Common myeloid progenitor, CD34-positive (primary cell): ENCODE measurements around the gene SHROOM1.
A peak's percentile ranks its signal among the peaks of the same experiment; 100 is the strongest.

Source experiments
- CTCF ChIA-PET: fragments of 350-600 bp; sonication (Branson Sonifier 250); formaldehyde crosslinking; loops from one replicate; lab custom pipeline; 2021; ENCODE audit warnings: antibody characterized with exemption; lab: Charles Lee
- POLR2A ChIA-PET: fragments of 350-600 bp; sonication (Branson Sonifier 250); formaldehyde crosslinking; loops from one replicate; lab custom pipeline; 2021; ENCODE audit warnings: antibody characterized with exemption; lab: Charles Lee
- DNase-seq, 3 donors: peaks; one replicate each; pipeline versions ENCODE4 v3.0.0 to v3.0.0-alpha.2; 2013
- H3K27ac ChIP-seq, 2 experiments: 1 replicate in 1 of 2; 2 replicates in 1 of 2; pipeline ENCODE4 v1.7.0; 2013; ENCODE audit warnings: inconsistent platforms in 2 of 2, low read length in 2 of 2, mild to moderate bottlenecking in 2 of 2, low read depth in 1 of 2, moderate library complexity in 1 of 2; ENCODE audit not compliant: severe bottlenecking in 2 of 2, insufficient read depth in 1 of 2, poor library complexity in 1 of 2
- H3K27me3 ChIP-seq, 5 experiments: replicated peaks in 2 of 5; 1 replicate in 3 of 5; 2 replicates in 2 of 5; pipeline versions ENCODE4 v1.6.1 to v1.7.0; 2013; ENCODE audit warnings: low read length in 4 of 5, mild to moderate bottlenecking in 2 of 5, moderate library complexity in 2 of 5, inconsistent platforms in 1 of 5; ENCODE audit not compliant: insufficient read depth in 5 of 5, control insufficient read depth in 4 of 5
- H3K36me3 ChIP-seq, 4 experiments: 1 replicate in 2 of 4; 2 replicates in 2 of 4; pipeline versions ENCODE4 v1.6.1 to v1.7.0; 2013; ENCODE audit warnings: low read length in 3 of 4, control low read depth in 1 of 4, mild to moderate bottlenecking in 1 of 4; ENCODE audit not compliant: control insufficient read depth in 4 of 4, insufficient read depth in 4 of 4
- H3K4me1 ChIP-seq, 4 experiments: 1 replicate in 3 of 4; 2 replicates in 1 of 4; pipeline versions ENCODE4 v1.6.1 to v1.7.1; 2013; ENCODE audit warnings: low read length in 3 of 4, mild to moderate bottlenecking in 3 of 4, control low read depth in 1 of 4, inconsistent platforms in 1 of 4, moderate library complexity in 1 of 4; ENCODE audit not compliant: control insufficient read depth in 4 of 4, insufficient read depth in 4 of 4; ENCODE audit errors: control extremely low read depth in 1 of 4
- H3K4me3 ChIP-seq, 7 experiments: 1 replicate in 4 of 7; 2 replicates in 3 of 7; pipeline versions ENCODE4 v1.5.1 to v1.7.0; 2013; ENCODE audit warnings: mild to moderate bottlenecking in 7 of 7, low read length in 6 of 7, moderate library complexity in 6 of 7, inconsistent platforms in 2 of 7, low read depth in 2 of 7, control low read depth in 1 of 7; ENCODE audit not compliant: insufficient read depth in 4 of 7, control insufficient read depth in 1 of 7; ENCODE audit errors: extremely low read depth in 1 of 7
- H3K9me3 ChIP-seq, 5 experiments: 1 replicate in 4 of 5; 2 replicates in 1 of 5; pipeline versions ENCODE4 v1.6.1 to v1.7.1; 2013; ENCODE audit warnings: low read length in 4 of 5, mild to moderate bottlenecking in 2 of 5, inconsistent platforms in 1 of 5, low read depth in 1 of 5, moderate library complexity in 1 of 5; ENCODE audit not compliant: control insufficient read depth in 4 of 5, insufficient read depth in 2 of 5; ENCODE audit errors: control extremely low read depth in 1 of 5
- WGBS: methylation state at CpG from one replicate; pipeline ENCODE4 v1.1.5; 2013; ENCODE audit not compliant: insufficient coverage; 5-methylcytosine and 5-hydroxymethylcytosine counted together

SHROOM1 gene

DNA sequence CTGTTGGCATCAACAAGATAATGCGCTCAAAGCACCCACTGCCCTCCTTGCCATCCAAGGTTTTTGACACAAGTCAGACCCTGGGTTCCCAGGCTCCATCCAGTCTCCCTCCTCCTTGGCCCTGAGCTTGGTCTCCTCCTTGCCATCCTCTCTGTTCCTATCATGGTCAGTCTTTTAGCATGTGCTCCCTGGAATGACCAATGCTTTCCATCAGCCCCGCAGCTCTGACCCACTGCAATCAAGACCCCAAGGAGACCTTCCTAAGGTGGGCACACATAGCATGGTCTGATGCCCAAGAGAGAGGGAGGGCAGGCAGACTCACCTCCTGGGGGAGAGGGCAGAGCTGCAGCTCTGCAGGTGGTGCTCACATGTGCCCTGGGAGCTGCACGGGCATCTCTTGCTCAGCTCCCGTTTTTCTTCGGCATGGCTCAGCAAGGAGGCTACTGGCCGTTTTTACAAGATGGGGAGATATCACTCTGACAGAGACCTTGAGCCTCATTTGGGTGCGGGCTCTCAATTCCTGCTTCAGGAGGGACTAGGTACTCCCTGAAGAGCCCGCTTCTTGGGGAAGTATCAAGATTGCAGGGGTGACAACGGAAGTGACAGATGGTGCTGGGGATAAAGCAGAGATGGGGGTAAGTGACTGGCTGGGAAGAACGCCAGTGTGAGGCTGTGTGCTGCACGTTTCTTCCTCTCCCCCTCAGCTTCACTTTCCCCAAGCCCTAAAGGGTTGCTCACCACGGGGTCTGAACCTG lies 56.7 kb downstream of the SHROOM1 start:
- WGBS: 77% methylated on average over 8 of the region's 12 CpGs
- Histone ChIP-seq H3K9me3 (no peaks in the 10 kb centered on the region), H3K4me3 (no peak overlapping the region), H3K36me3 (no peaks in the 10 kb centered on the region), H3K27me3 (peaks cover 0 to 44% (median 33%) of the 10 kb centered on the region in 5 experiments), H3K27ac (no peak overlapping the region), H3K4me1 (peaks cover 0 to 18% (median 14%) of the 10 kb centered on the region in 4 experiments)
- CTCF ChIA-PET: interaction anchor here (0.9 to 3.2 kb wide), 6 partner anchors 9 to 44 kb away, joined by 3 to 10 read pairs (median 4); no protein-coding TSS in a partner anchor
- POLR2A ChIA-PET: no interaction called here
- DNase-seq: peak in 2 of 3 donors; percentile 38 to 63

DNA sequence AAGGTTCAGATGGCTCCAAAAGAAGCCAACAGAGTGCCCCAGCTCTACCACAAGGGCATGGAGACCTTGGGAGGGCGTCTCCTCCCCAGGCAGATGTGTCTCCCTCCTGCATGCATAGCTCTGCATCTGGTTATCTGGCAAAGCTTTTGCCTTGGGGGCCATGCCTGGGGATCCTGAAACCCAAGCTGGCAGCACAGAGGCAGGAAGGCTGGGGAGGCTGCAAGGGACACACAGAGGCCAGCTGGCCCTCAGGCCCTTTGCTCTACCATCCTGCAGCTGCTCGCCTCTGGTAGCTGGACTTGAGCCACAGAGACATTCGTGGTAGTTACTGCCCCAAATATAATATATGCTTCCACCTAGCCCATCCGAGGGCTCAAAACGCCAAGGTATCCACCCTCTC lies 57.3 kb downstream of the SHROOM1 start:
- H3K4me1 ChIP-seq: peaks cover 0 to 18% (median 14%) of the 10 kb centered on the region in 4 experiments
- ChIA-PET POLR2A (interaction anchor here (0.6 kb wide), 1 partner anchor 36 kb away, joined by 3 read pairs; the partner anchor contains the start of gene KIF3A), CTCF (interaction anchor here (0.9 to 3.2 kb wide), 6 partner anchors 8 to 44 kb away, joined by 3 to 10 read pairs (median 4); no protein-coding TSS in a partner anchor)
- H3K27me3 ChIP-seq: peaks cover 0 to 38% (median 28%) of the 10 kb centered on the region in 5 experiments
- H3K36me3 ChIP-seq: no peaks in the 10 kb centered on the region
- H3K4me3 ChIP-seq: no peak overlapping the region
- no peak for DNase-seq
- WGBS: 100% methylated on average over 4 of the region's 5 CpGs
- no peak overlapping the region for H3K27ac ChIP-seq
- H3K9me3 ChIP-seq: no peaks in the 10 kb centered on the region

DNA sequence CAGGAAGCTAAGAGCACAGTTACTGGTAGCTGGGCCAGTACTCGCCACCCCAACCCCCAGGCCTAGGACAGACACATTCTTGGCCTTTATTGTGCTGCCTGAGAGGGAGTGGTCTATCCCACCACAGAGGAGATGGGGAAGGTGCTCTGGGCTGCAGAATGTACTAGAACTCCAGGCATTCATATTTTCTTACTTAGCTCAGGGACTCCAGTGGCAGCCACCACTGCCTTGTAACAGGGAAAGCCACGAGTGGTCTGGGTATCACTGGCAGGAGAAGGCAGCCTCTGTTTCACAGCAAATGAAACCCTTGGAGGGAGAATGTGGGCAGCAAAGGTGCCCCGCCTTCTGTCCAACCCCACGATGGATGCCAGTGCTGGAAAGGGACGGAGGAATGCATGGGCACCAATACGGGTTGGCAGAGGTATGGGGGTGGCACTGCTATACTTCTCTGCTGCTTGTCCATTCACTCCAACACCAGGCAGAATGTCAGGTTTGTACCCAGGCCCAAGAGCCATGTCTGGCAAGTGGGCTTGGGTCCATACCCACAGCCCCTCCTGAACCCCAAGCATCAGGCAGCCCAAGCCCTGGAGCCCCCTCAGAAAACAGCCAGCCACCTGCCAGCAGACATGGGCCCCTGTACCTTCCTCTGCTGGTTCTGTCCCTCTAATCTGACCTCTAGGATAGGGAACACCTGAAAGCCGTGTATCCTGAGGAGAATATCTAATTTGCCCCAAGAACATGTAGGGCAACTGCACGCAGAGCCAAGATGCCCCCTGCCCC lies 58.0 kb downstream of the SHROOM1 start:
- DNase-seq: no peak
- H3K36me3 ChIP-seq: no peaks in the 10 kb centered on the region
- no peak overlapping the region for H3K27ac ChIP-seq
- 100% methylated on average over 6 of the region's 8 CpGs for WGBS
- POLR2A ChIA-PET: interaction anchor here (0.6 kb wide), 1 partner anchor 35 kb away, joined by 3 read pairs; the partner anchor contains the start of gene KIF3A
- H3K4me3 ChIP-seq: no peak overlapping the region
- H3K4me1 ChIP-seq: peaks cover 0 to 19% (median 12%) of the 10 kb centered on the region in 4 experiments
- H3K9me3 ChIP-seq: no peaks in the 10 kb centered on the region
- CTCF ChIA-PET: interaction anchor here (1.0 to 3.2 kb wide), 5 partner anchors 7 to 25 kb away, joined by 3 to 10 read pairs (median 4); no protein-coding TSS in a partner anchor
- H3K27me3 ChIP-seq: peaks cover 0 to 31% (median 25%) of the 10 kb centered on the region in 5 experiments
